ENCODE data around the gene ROBO3.

- TF ChIP-seq, protein P1, sequence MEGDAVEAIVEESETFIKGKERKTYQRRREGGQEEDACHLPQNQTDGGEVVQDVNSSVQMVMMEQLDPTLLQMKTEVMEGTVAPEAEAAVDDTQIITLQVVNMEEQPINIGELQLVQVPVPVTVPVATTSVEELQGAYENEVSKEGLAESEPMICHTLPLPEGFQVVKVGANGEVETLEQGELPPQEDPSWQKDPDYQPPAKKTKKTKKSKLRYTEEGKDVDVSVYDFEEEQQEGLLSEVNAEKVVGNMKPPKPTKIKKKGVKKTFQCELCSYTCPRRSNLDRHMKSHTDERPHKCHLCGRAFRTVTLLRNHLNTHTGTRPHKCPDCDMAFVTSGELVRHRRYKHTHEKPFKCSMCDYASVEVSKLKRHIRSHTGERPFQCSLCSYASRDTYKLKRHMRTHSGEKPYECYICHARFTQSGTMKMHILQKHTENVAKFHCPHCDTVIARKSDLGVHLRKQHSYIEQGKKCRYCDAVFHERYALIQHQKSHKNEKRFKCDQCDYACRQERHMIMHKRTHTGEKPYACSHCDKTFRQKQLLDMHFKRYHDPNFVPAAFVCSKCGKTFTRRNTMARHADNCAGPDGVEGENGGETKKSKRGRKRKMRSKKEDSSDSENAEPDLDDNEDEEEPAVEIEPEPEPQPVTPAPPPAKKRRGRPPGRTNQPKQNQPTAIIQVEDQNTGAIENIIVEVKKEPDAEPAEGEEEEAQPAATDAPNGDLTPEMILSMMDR (IDR thresholded peaks at IDR 0.05): no peak
- TF ChIP-seq POLR2A (IDR thresholded peaks at IDR 0.05): no peak
- no peak for TF ChIP-seq EP300 (IDR thresholded peaks at IDR 0.05; ENCODE audit: low read depth)
- TF ChIP-seq POLR2AphosphoS5 (IDR thresholded peaks at IDR 0.05): no peak
Observed at GRCh38 chr11:124893781-124894401, 28.7 kb downstream of the ROBO3 start.

Data from transverse colon (tissue), 4 donors.